Measurements from ENCODE around the gene GIPR.

The GIPR gene

GRCh38 chr19:45650722-45651121 is 17.3 kb upstream of the GIPR start:
- H3K4me3 ChIP-seq (ENCODE audit: low read length): no peak overlapping the region
- no peak for DNase-seq (ENCODE audit: low read depth)
- no peak for TF ChIP-seq CTCF (conservative IDR thresholded peaks at IDR 0.05; ENCODE audit: low read depth, low read length)

GRCh38 chr19:45653634-45654033 is 14.4 kb upstream of the GIPR start:
- H3K4me3 ChIP-seq (ENCODE audit: low read length): no peak overlapping the region
- DNase-seq (ENCODE audit: low read depth): no peak
- TF ChIP-seq CTCF (conservative IDR thresholded peaks at IDR 0.05; ENCODE audit: low read depth, low read length): no peak

- no peak for TF ChIP-seq CTCF (conservative IDR thresholded peaks at IDR 0.05; ENCODE audit: low read depth, low read length)
- DNase-seq (ENCODE audit: low read depth): no peak
- no peak overlapping the region for H3K4me3 ChIP-seq (ENCODE audit: low read length)
These were observed 12.9 kb upstream of the GIPR start for GRCh38 chr19:45655073-45655472.

GRCh38 chr19:45657520-45658167 is 10.4 kb upstream of the GIPR start:
- no peak for TF ChIP-seq CTCF (conservative IDR thresholded peaks at IDR 0.05; ENCODE audit: low read depth, low read length)
- no peak for DNase-seq (ENCODE audit: low read depth)
- no peak overlapping the region for H3K4me3 ChIP-seq (ENCODE audit: low read length)

- no peak for DNase-seq (ENCODE audit: low read depth)
- no peak for TF ChIP-seq CTCF (conservative IDR thresholded peaks at IDR 0.05; ENCODE audit: low read depth, low read length)
- no peak overlapping the region for H3K4me3 ChIP-seq (ENCODE audit: low read length)
These were observed 8.8 kb upstream of the GIPR start for GRCh38 chr19:45659096-45659729.

GRCh38 chr19:45660636-45661035 is 7.4 kb upstream of the GIPR start:
- no peak for DNase-seq (ENCODE audit: low read depth)
- H3K4me3 ChIP-seq (ENCODE audit: low read length): no peak overlapping the region
- TF ChIP-seq CTCF (conservative IDR thresholded peaks at IDR 0.05; ENCODE audit: low read depth, low read length): no peak

- TF ChIP-seq CTCF (conservative IDR thresholded peaks at IDR 0.05; ENCODE audit: low read depth, low read length): no peak
- DNase-seq (ENCODE audit: low read depth): no peak
- no peak overlapping the region for H3K4me3 ChIP-seq (ENCODE audit: low read length)
These were observed 4.2 kb upstream of the GIPR start for GRCh38 chr19:45663800-45664199.
